Esophagus squamous epithelium (tissue), 5 donors: ENCODE measurements around the gene FLCN. TPM values are rescaled to one million over a fixed set of nuclear protein-coding genes. Genes with fewer than 3 reads are reported as not detected.

Source experiments
- DNase-seq: peaks from one replicate; lab custom pipeline; 2025; lab: John Stamatoyannopoulos, UW
- H3K27ac ChIP-seq, 4 donors: fragments of 200-600 bp; sonication (generic); one replicate each; pipeline ENCODE4 v1.5.1; 2016 to 2019; ENCODE audit warnings: mild to moderate bottlenecking in 1 of 4
- H3K27me3 ChIP-seq, 4 donors: fragments of 200-600 bp; sonication (generic); 1 replicate in 3 of 4; 2 replicates in 1 of 4; pipeline versions ENCODE4 v1.5.1 to v1.6.0; 2017 to 2021; ENCODE audit warnings: antibody characterized with exemption in 1 of 4
- H3K36me3 ChIP-seq, 3 donors: fragments of 200-600 bp; sonication (generic); one replicate each; pipeline ENCODE4 v1.5.1; 2016 to 2019
- H3K4me1 ChIP-seq, 3 donors: fragments of 200-600 bp; sonication (generic); one replicate each; pipeline ENCODE4 v1.5.1; 2017 to 2019
- H3K4me3 ChIP-seq, 4 donors: fragments of 200-600 bp; sonication (generic); 1 replicate in 3 of 4; 2 replicates in 1 of 4; pipeline ENCODE4 v1.5.1; 2016 to 2019; ENCODE audit warnings: mild to moderate bottlenecking in 2 of 4, moderate library complexity in 1 of 4
- H3K9me3 ChIP-seq, 3 donors: fragments of 200-600 bp; sonication (generic); one replicate each; pipeline ENCODE4 v1.5.1; 2016 to 2019
- CTCF ChIP-seq, 6 experiments: fragments of 450-650 bp in 4 of 6; fragments of 200-600 bp in 2 of 6; sonication (generic) in 2 of 6; IDR thresholded peaks; one replicate each; pipeline ENCODE4 v1.5.1; 2016 to 2019; ENCODE audit warnings: antibody characterized with exemption in 6 of 6, mild to moderate bottlenecking in 4 of 6, moderate library complexity in 4 of 6
- POLR2A ChIP-seq, 4 donors: fragments of 450-650 bp; IDR thresholded peaks; one replicate each; pipeline ENCODE4 v1.6.1; 2017; ENCODE audit warnings: antibody characterized with exemption in 4 of 4, mild to moderate bottlenecking in 4 of 4, moderate library complexity in 3 of 4
- WGBS, 2 donors: methylation state at CpG; one replicate each; pipeline ENCODE4 v1.1.5; 2018; 5-methylcytosine and 5-hydroxymethylcytosine counted together
- intact Hi-C: fragments of 100-400 bp; cut with DNase I; formaldehyde crosslinking; loops from one replicate; pipeline ENCODE4 v1.15.0; 2022
- total RNA-seq, 4 donors: library from RNA; depleted of rRNA; stranded (reverse); fragments of >200 nt; gene quantifications; one replicate each; pipeline ENCODE4 v1.1.0, GENCODE V29; 2016
- donor health status: DM: yes; HTN: yes; CAD: no.

Gene FLCN
- total RNA-seq, 4 donors from 2014 or later, result 11.6 to 27.5 (median 12.4) TPM

- intact Hi-C loops, result no loop called here
- peaks cover 0 to 27% (median 14%) of the 10 kb centered on the region in 3 donors for H3K4me1 ChIP-seq
- H3K4me3 ChIP-seq, result no peak overlapping the region
- TF ChIP-seq CTCF (IDR thresholded peaks at IDR 0.05) (no peak), POLR2A (IDR thresholded peaks at IDR 0.05) (no peak)
- H3K27me3 ChIP-seq, result no peaks in the 10 kb centered on the region
- WGBS, 2 donors, result 76 to 91% methylated on average over 10 of the region's 26 CpGs
- no peaks in the 10 kb centered on the region for H3K9me3 ChIP-seq
- peaks cover 20 to 100% (median 51%) of the 10 kb centered on the region in 3 donors for H3K36me3 ChIP-seq
- no peak overlapping the region for H3K27ac ChIP-seq
- no peak for DNase-seq
These were observed 64.7 kb downstream of the FLCN start for GRCh38 chr17:17172001-17172939.

DNA sequence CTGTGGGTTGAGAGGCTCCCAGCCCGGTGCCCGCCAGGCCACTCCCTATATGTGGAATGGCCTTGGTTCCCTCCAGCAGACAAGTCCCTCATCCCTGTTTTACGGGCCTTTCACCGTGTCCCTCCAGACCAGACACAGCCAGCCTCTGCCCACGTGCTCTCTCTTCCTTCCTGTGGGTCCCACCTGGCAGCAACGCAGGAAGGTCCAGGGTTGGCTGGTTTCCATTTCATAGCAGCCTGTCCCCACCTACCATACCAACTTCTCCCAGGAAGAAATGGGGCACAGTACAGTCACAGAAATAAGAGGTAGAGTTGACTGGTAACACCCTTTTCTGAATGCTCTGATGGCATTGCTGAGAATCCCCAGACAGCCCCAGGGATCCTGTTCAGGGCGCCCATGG lies 65.8 kb downstream of the FLCN start:
- Histone ChIP-seq H3K36me3 (peaks cover 28 to 100% (median 51%) of the 10 kb centered on the region in 3 donors), H3K27ac (no peak overlapping the region), H3K4me1 (peaks cover 0 to 27% (median 14%) of the 10 kb centered on the region in 3 donors), H3K4me3 (no peak overlapping the region), H3K27me3 (no peaks in the 10 kb centered on the region), H3K9me3 (no peaks in the 10 kb centered on the region)
- no peak for TF ChIP-seq POLR2A (IDR thresholded peaks at IDR 0.05)
- no peak for TF ChIP-seq CTCF (IDR thresholded peaks at IDR 0.05)
- intact Hi-C loops, result no loop called here
- no peak for DNase-seq
- 54 to 83% methylated on average over 3 to 4 of the region's 7 CpGs for WGBS, 2 donors

DNA sequence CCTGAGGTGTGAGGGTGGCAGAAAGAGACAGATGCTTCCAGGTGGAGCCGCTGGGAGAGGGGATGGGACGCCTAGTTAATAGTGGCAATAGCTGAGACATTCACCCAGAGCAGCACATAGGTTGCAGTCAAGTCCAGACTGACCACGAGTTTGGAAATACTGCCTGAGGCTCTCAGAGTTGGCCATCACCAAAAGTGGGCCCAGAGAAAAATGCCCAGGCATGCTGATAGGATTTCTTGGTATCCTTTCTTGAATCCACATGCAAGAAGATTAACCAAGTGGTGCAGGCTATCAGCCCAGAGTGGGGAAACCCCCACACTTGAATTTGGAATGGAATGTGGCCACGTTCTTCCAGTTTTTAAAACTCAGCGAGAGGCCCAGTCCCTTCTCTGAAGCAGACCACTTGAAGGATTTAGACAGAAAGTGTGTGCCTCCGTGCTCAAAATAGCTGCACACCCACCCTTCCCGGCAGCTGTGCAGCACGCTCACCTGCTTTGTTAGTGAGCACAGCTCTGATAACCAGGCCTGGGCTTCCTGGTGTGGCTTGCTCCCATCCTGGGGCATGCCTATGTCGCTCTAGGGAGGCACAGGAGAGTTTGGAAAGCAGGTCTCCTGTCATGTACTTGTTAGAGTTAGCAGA lies 66.5 kb downstream of the FLCN start:
- intact Hi-C loops, result no loop called here
- TF ChIP-seq CTCF (IDR thresholded peaks at IDR 0.05) (no peak), POLR2A (IDR thresholded peaks at IDR 0.05) (no peak)
- Histone ChIP-seq H3K9me3 (no peaks in the 10 kb centered on the region), H3K27ac (peak overlapping the region in 1 of 4 donors; percentile 14), H3K27me3 (no peaks in the 10 kb centered on the region), H3K4me1 (peaks cover 0 to 27% (median 14%) of the 10 kb centered on the region in 3 donors), H3K36me3 (peaks cover 21 to 100% (median 49%) of the 10 kb centered on the region in 3 donors), H3K4me3 (no peak overlapping the region)
- 37 to 50% methylated on average over 9 of the region's 9 CpGs for WGBS, 2 donors
- no peak for DNase-seq

DNA sequence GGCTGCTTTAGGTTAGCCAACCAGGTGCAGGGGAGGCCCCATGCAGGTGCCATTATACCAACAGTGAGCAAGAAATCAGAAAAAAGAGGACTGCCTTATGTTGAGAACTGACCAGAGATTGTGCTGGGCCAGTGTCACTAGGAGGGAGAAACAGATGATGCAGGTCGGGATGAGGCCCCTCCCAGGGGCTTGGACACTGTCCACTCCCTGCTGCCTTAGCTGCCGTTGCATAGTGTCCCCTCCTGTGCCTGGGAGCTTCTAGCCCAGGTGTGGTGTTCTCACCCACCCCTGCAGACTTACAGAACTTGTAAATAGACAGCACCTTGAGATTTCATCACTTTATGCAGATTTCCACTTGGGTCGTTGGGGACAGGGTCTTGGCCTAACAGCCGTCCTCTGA lies 67.6 kb downstream of the FLCN start:
- TF ChIP-seq CTCF (IDR thresholded peaks at IDR 0.05) (no peak), POLR2A (IDR thresholded peaks at IDR 0.05) (no peak)
- H3K4me1 ChIP-seq, result peaks cover 0 to 27% (median 14%) of the 10 kb centered on the region in 3 donors
- no peak for DNase-seq
- intact Hi-C loops, result no loop called here
- H3K4me3 ChIP-seq, result no peak overlapping the region
- no peaks in the 10 kb centered on the region for H3K9me3 ChIP-seq
- no peaks in the 10 kb centered on the region for H3K27me3 ChIP-seq
- peaks cover 29 to 100% (median 53%) of the 10 kb centered on the region in 3 donors for H3K36me3 ChIP-seq
- H3K27ac ChIP-seq, result no peak overlapping the region
- WGBS, 2 donors, result 81 to 96% methylated on average over 3 to 4 of the region's 4 CpGs

DNA sequence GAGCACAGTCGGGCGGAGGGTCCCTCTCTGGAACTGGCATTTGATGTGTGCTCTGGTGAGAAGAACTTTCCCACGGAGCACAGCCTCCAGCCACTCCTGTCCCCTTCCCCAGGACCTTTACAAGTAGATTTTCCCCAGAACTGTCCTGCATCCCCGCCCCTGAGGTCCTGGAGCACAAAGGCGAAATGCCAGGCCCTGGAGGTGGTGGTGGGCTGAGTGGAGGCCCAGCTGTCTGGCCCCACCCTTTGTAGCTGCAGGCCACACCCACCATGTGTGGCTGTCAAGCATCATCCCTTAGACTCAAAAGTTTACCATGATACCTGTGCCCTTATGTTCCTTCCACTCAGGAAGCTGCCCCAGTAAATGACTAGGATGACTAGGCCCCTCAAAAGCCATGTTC lies 68.6 kb downstream of the FLCN start:
- Histone ChIP-seq H3K27me3 (no peaks in the 10 kb centered on the region), H3K27ac (no peak overlapping the region), H3K4me3 (no peak overlapping the region), H3K9me3 (no peaks in the 10 kb centered on the region), H3K4me1 (peaks cover 0 to 27% (median 14%) of the 10 kb centered on the region in 3 donors), H3K36me3 (peaks cover 35 to 100% (median 54%) of the 10 kb centered on the region in 3 donors)
- 100% methylated on average over 1 of the region's 5 CpGs for WGBS, 2 donors
- intact Hi-C loops, result no loop called here
- TF ChIP-seq CTCF (IDR thresholded peaks at IDR 0.05) (no peak), POLR2A (IDR thresholded peaks at IDR 0.05) (no peak)
- no peak for DNase-seq
